Measurements from ENCODE around the gene CFAP221. TPM values are rescaled to one million over a fixed set of nuclear protein-coding genes. Genes with fewer than 3 reads are reported as not detected.

Gene CFAP221
- total and polyA plus RNA-seq, 9 donors: 0.24 to 23.4 (median 2.4) TPM

DNA sequence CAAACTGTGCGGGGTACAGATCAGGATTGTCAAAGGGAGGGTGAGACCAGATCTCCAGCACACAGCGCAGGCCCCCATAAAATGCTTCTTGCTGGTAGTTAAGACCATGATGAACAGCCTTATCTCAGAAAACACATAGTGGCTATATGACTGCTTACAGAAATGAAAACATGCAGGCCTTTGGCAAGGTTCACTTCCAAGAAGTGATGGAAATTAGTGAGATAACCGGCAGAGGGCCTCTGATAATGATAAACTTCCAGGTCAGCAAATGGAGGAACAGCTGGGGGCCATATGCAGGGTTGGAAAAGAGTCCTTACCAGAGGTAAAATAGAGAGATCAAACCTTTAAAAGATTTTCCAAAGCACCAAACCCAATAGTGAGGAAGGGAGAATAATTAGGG, 46.6 kb downstream of the CFAP221 start:
- Histone ChIP-seq H3K27ac (no peak overlapping the region), H3K36me3 (no peaks in the 10 kb centered on the region), H3K4me3 (no peak overlapping the region), H3K27me3 (no peaks in the 10 kb centered on the region), H3K4me1 (ENCODE audit: insufficient read depth) (no peaks in the 10 kb centered on the region), H3K9me3 (no peaks in the 10 kb centered on the region)
- 47 to 49% (median 48%) methylated on average over 3 of the region's 3 CpGs for WGBS, 3 donors
- DNase-seq: no peak
- intact Hi-C loops (cut with DNase I): no loop called here
- TF ChIP-seq EP300 (IDR thresholded peaks at IDR 0.05) (no peak), CTCF (IDR thresholded peaks at IDR 0.05) (no peak), POLR2A (IDR thresholded peaks at IDR 0.05) (no peak)

DNA sequence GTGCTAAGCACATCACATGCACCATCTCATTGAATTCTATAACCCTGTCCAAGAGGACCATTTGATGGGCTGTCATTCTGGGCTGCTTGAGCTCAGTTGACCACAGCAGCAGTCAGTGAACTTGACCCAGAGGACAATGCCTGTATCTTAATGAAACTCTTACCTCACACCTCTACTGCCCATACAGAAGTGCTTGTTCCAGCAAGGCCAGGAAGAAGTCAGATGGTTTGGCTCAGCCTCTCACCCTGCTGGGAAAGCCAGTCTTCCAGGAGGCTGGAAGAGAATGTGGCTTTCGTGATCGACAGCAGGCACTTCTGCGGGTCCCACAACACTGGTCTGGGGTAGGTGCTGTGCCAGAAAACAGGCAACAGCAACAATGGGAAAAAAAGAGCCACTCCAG, 47.3 kb downstream of the CFAP221 start:
- Histone ChIP-seq H3K27me3 (no peaks in the 10 kb centered on the region), H3K4me3 (no peak overlapping the region), H3K27ac (no peak overlapping the region), H3K36me3 (no peaks in the 10 kb centered on the region), H3K9me3 (no peaks in the 10 kb centered on the region), H3K4me1 (ENCODE audit: insufficient read depth) (no peaks in the 10 kb centered on the region)
- DNase-seq: no peak
- TF ChIP-seq POLR2A (IDR thresholded peaks at IDR 0.05) (no peak), EP300 (IDR thresholded peaks at IDR 0.05) (no peak), CTCF (IDR thresholded peaks at IDR 0.05) (no peak)
- WGBS, 3 donors: 87 to 89% (median 87%) methylated on average over 3 of the region's 3 CpGs
- intact Hi-C loops (cut with DNase I): no loop called here

- Histone ChIP-seq H3K27me3 (no peaks in the 10 kb centered on the region), H3K27ac (no peak overlapping the region), H3K4me1 (ENCODE audit: insufficient read depth) (no peaks in the 10 kb centered on the region), H3K9me3 (no peaks in the 10 kb centered on the region), H3K36me3 (no peaks in the 10 kb centered on the region), H3K4me3 (no peak overlapping the region)
- WGBS, 3 donors: 82 to 90% (median 84%) methylated on average over 5 of the region's 5 CpGs
- no peak for DNase-seq
- TF ChIP-seq EP300 (IDR thresholded peaks at IDR 0.05) (no peak), POLR2A (IDR thresholded peaks at IDR 0.05) (no peak), CTCF (IDR thresholded peaks at IDR 0.05) (no peak)
- intact Hi-C loops (cut with DNase I): no loop called here
Observed at GRCh38 chr2:119592436-119592835, 48.2 kb downstream of the CFAP221 start.

- TF ChIP-seq CTCF (IDR thresholded peaks at IDR 0.05): no peak
- TF ChIP-seq POLR2A (IDR thresholded peaks at IDR 0.05): no peak
- TF ChIP-seq EP300 (IDR thresholded peaks at IDR 0.05): no peak
- Histone ChIP-seq H3K27ac (no peak overlapping the region), H3K9me3 (no peaks in the 10 kb centered on the region), H3K4me1 (ENCODE audit: insufficient read depth) (peaks cover 2% of the 10 kb centered on the region), H3K36me3 (no peaks in the 10 kb centered on the region), H3K27me3 (no peaks in the 10 kb centered on the region), H3K4me3 (no peak overlapping the region)
- WGBS, 3 donors: 87 to 91% (median 89%) methylated on average over 6 of the region's 6 CpGs
- intact Hi-C loops (cut with DNase I): no loop called here
- DNase-seq: no peak
Observed at GRCh38 chr2:119596638-119597037, 52.4 kb downstream of the CFAP221 start.
